ENCODE measurements around the gene KRT15. TPM values are rescaled to one million over a fixed set of nuclear protein-coding genes. Genes with fewer than 3 reads are reported as not detected.

The KRT15 gene
- polyA plus RNA-seq, 1 donor (not counting 4 experiments of a cell fraction or from before 2014, with no cell fraction given): 729 TPM

DNA sequence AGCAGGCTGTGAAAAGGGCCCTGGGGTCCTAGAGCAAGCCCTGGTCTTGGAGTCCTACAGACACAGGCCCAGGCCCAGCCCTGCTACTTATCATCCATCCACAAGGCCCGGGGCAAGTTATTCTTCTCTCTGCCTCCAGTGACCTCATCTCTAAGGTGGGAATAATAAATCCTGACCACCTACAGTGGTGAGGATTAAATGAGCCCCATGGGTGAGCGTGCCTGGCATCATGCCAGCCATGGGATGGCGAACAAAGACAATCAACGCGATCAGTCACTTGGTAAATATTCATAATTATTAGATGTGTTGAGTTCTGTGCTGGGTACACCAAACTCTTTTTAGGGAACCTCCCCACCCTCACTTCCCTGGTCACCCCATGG, 5.5 kb downstream of the KRT15 start:
- FAIRE-seq (no peak), DNase-seq (ENCODE audit: low read depth, low spot score) (no peak)
- Histone ChIP-seq H4K20me1 (ENCODE audit: control insufficient read depth, extremely low read depth, insufficient read depth, low read length) (no peaks in the 10 kb centered on the region), H3K79me2 (ENCODE audit: control insufficient read depth, insufficient read depth, low read length) (no peaks in the 10 kb centered on the region), H3K4me1 (ENCODE audit: control insufficient read depth, extremely low read depth, insufficient read depth, low read length) (peaks cover 44% of the 10 kb centered on the region), H3K27me3 (ENCODE audit: control insufficient read depth, extremely low read depth, insufficient read depth, low read length) (peaks cover 4% of the 10 kb centered on the region), H3K9ac (ENCODE audit: control insufficient read depth, extremely low read depth, insufficient read depth, low read length) (no peak overlapping the region), H3K4me3 (ENCODE audit: control insufficient read depth in 2 of 3, extremely low read depth in 1 of 3, insufficient read depth in 2 of 3, low read depth in 1 of 3, low read length in 3 of 3) (no peak overlapping the region), H3K36me3 (ENCODE audit: control insufficient read depth in 2 of 2, extremely low read depth in 1 of 2, insufficient read depth in 2 of 2, low read length in 2 of 2) (peaks cover 0 to 13% of the 10 kb centered on the region in 2 experiments), H3K9me3 (ENCODE audit: control insufficient read depth, low read depth, low read length) (no peaks in the 10 kb centered on the region), H3K9me1 (ENCODE audit: control insufficient read depth, extremely low read depth, insufficient read depth, low read length) (peaks cover 2% of the 10 kb centered on the region), H3K27ac (ENCODE audit: control insufficient read depth, insufficient read depth, low read length) (no peak overlapping the region), H3K4me2 (ENCODE audit: control insufficient read depth, extremely low read depth, insufficient read depth, low read depth, low read length) (no peak overlapping the region), H2AFZ (ENCODE audit: control insufficient read depth, low read length) (no peak overlapping the region)
- dilution Hi-C loops (cut with MboI; ENCODE audit: extremely low pct_ligation_motif_present, low sequenced_read_pairs): no loop called here
- no peak for TF ChIP-seq EZH2 (IDR thresholded peaks at IDR 0.05; ENCODE audit: low read length)
- TF ChIP-seq, protein P1, sequence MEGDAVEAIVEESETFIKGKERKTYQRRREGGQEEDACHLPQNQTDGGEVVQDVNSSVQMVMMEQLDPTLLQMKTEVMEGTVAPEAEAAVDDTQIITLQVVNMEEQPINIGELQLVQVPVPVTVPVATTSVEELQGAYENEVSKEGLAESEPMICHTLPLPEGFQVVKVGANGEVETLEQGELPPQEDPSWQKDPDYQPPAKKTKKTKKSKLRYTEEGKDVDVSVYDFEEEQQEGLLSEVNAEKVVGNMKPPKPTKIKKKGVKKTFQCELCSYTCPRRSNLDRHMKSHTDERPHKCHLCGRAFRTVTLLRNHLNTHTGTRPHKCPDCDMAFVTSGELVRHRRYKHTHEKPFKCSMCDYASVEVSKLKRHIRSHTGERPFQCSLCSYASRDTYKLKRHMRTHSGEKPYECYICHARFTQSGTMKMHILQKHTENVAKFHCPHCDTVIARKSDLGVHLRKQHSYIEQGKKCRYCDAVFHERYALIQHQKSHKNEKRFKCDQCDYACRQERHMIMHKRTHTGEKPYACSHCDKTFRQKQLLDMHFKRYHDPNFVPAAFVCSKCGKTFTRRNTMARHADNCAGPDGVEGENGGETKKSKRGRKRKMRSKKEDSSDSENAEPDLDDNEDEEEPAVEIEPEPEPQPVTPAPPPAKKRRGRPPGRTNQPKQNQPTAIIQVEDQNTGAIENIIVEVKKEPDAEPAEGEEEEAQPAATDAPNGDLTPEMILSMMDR (optimal IDR thresholded peaks at IDR 0.05 in 1 of 3, IDR thresholded peaks at IDR 0.05 in 1 of 3, conservative IDR thresholded peaks at IDR 0.05 in 1 of 3; ENCODE audit: extremely low read depth in 1 of 3, insufficient read depth in 2 of 3, low read length in 3 of 3): no peak

DNA sequence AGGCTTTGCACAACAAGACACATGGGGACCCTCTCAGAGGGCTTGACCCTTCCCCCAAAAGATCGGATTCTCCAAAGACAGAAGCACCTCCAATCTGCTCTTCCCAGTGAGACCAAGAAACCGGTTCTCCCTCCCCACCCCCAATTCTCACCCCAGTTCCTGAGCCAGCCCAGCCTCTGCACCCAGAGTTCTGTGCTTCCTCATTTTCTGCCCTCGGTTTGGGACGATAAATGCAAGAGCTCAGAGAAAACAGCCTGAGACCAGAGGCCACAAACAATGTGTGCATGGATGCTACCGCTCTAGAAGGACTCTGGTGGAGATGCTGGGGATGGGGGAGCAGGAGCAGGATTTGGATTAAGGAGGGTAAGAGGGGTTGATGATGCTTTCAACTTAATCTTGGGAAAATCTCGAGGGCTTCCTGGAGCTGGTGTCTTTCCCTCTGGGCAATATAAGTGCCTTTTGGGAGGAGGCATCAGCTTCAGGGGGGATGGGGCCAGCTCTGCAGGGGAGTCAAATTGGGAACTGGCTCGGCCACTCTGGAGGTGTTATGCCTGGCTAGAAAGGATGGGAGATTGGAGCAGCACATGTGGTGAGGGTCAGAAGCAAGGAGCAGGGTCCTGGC, 6.0 kb downstream of the KRT15 start:
- H4K20me1 ChIP-seq (ENCODE audit: control insufficient read depth, extremely low read depth, insufficient read depth, low read length): no peaks in the 10 kb centered on the region

More for the DNA sequence above, 6.0 kb downstream of the KRT15 start:
- no peaks in the 10 kb centered on the region for H3K79me2 ChIP-seq (ENCODE audit: control insufficient read depth, insufficient read depth, low read length)
- no peaks in the 10 kb centered on the region for H3K9me3 ChIP-seq (ENCODE audit: control insufficient read depth, low read depth, low read length)
- H2AFZ ChIP-seq (ENCODE audit: control insufficient read depth, low read length): no peak overlapping the region
- H3K4me1 ChIP-seq (ENCODE audit: control insufficient read depth, extremely low read depth, insufficient read depth, low read length): peaks cover 41% of the 10 kb centered on the region
- no peak overlapping the region for H3K27ac ChIP-seq (ENCODE audit: control insufficient read depth, insufficient read depth, low read length)
- dilution Hi-C loops (cut with MboI; ENCODE audit: extremely low pct_ligation_motif_present, low sequenced_read_pairs): no loop called here
- H3K4me2 ChIP-seq (ENCODE audit: control insufficient read depth, extremely low read depth, insufficient read depth, low read depth, low read length): no peak overlapping the region
- H3K9me1 ChIP-seq (ENCODE audit: control insufficient read depth, extremely low read depth, insufficient read depth, low read length): peaks cover 2% of the 10 kb centered on the region
- H3K36me3 ChIP-seq (ENCODE audit: control insufficient read depth in 2 of 2, extremely low read depth in 1 of 2, insufficient read depth in 2 of 2, low read length in 2 of 2): peaks cover 0 to 13% of the 10 kb centered on the region in 2 experiments
- TF ChIP-seq, protein P1 (optimal IDR thresholded peaks at IDR 0.05 in 1 of 3, IDR thresholded peaks at IDR 0.05 in 1 of 3, conservative IDR thresholded peaks at IDR 0.05 in 1 of 3; ENCODE audit: extremely low read depth in 1 of 3, insufficient read depth in 2 of 3, low read length in 3 of 3): no peak
- no peak for TF ChIP-seq EZH2 (IDR thresholded peaks at IDR 0.05; ENCODE audit: low read length)
- H3K27me3 ChIP-seq (ENCODE audit: control insufficient read depth, extremely low read depth, insufficient read depth, low read length): peaks cover 4% of the 10 kb centered on the region
- DNase-seq (ENCODE audit: low read depth, low spot score) (no peak), FAIRE-seq (no peak)
- no peak overlapping the region for H3K9ac ChIP-seq (ENCODE audit: control insufficient read depth, extremely low read depth, insufficient read depth, low read length)
- no peak overlapping the region for H3K4me3 ChIP-seq (ENCODE audit: control insufficient read depth in 2 of 3, extremely low read depth in 1 of 3, insufficient read depth in 2 of 3, low read depth in 1 of 3, low read length in 3 of 3)
